Skeletal muscle tissue (tissue), 4 donors: ENCODE measurements around the gene CCL22. TPM values are rescaled to one million over a fixed set of nuclear protein-coding genes. Genes with fewer than 3 reads are reported as not detected.
A peak's percentile ranks its signal among the peaks of the same experiment; 100 is the strongest.
"Not testable (repeated sequence)": the region's sequence is repeated elsewhere in the genome, so short reads cannot be mapped to it uniquely, and the experiment has no call there.

ENCODE experiments used
- H3K27ac ChIP-seq: one replicate; pipeline ENCODE4 v1.7.0; 2013; ENCODE audit warnings: mild to moderate bottlenecking, low read depth, low read length, inconsistent platforms
- H3K27me3 ChIP-seq, 3 donors: one replicate each; pipeline ENCODE4 v1.7.0; 2013; ENCODE audit warnings: low read length in 3 of 3; ENCODE audit not compliant: control insufficient read depth in 3 of 3, insufficient read depth in 3 of 3
- H3K36me3 ChIP-seq, 3 donors: one replicate each; pipeline ENCODE4 v1.7.0; 2013; ENCODE audit warnings: low read length in 3 of 3; ENCODE audit not compliant: control insufficient read depth in 3 of 3, insufficient read depth in 3 of 3
- H3K4me1 ChIP-seq, 3 donors: one replicate each; pipeline ENCODE4 v1.7.0; 2013; ENCODE audit warnings: low read length in 3 of 3, mild to moderate bottlenecking in 3 of 3; ENCODE audit not compliant: control insufficient read depth in 3 of 3, insufficient read depth in 3 of 3
- H3K4me3 ChIP-seq, 3 donors: one replicate each; pipeline ENCODE4 v1.7.0; 2013; ENCODE audit warnings: low read length in 3 of 3
- H3K9ac ChIP-seq, 3 donors: one replicate each; pipeline ENCODE4 v1.7.0; 2013; ENCODE audit warnings: low read length in 3 of 3, mild to moderate bottlenecking in 3 of 3, moderate library complexity in 2 of 3, low read depth in 1 of 3
- H3K9me3 ChIP-seq, 3 donors: one replicate each; pipeline ENCODE4 v1.7.0; 2013; ENCODE audit warnings: low read length in 3 of 3; ENCODE audit not compliant: control insufficient read depth in 3 of 3
- total RNA-seq: library from RNA; depleted of rRNA; stranded (reverse); fragments of >200 nt; gene quantifications from one replicate; pipeline ENCODE4 v1.2.3, GENCODE V29; 2014
- donor health status: Osteomylitis.

CCL22 gene
- total RNA-seq, 1 donor from 2014 or later: not detected

- Histone ChIP-seq H3K4me1 (peaks cover 0 to 14% (median 6%) of the 10 kb centered on the region in 3 donors), H3K4me3 (peak overlapping the region; percentile 54 to 68 (median 64)), H3K27ac (peak overlapping the region; percentile 71), H3K36me3 (no peaks in the 10 kb centered on the region), H3K9me3 (no peaks in the 10 kb centered on the region), H3K9ac (peak overlapping the region; percentile 69 to 76 (median 74)), H3K27me3 (peaks cover 7 to 15% (median 12%) of the 10 kb centered on the region in 3 donors)
Observed at GRCh38 chr16:57373117-57373947, 14.7 kb downstream of the CCL22 start.

GRCh38 chr16:57374067-57374534 lies 15.5 kb downstream of the CCL22 start:
- Histone ChIP-seq H3K36me3 (no peaks in the 10 kb centered on the region), H3K27me3 (peaks cover 7 to 15% (median 12%) of the 10 kb centered on the region in 3 donors), H3K27ac (no peak overlapping the region), H3K4me3 (peak overlapping the region; percentile 54 to 68 (median 64)), H3K4me1 (peaks cover 0 to 14% (median 6%) of the 10 kb centered on the region in 3 donors), H3K9me3 (no peaks in the 10 kb centered on the region), H3K9ac (peak overlapping the region in 2 of 3 donors; percentile 27 to 66)

GRCh38 chr16:57374925-57375465 lies 16.4 kb downstream of the CCL22 start:
- H3K4me3 ChIP-seq, H3K27ac ChIP-seq, H3K9me3 ChIP-seq, H3K36me3 ChIP-seq, H3K9ac ChIP-seq: not testable (repeated sequence)
- peaks cover 7 to 15% (median 12%) of the 10 kb centered on the region in 3 donors for H3K27me3 ChIP-seq
- peaks cover 0 to 18% (median 6%) of the 10 kb centered on the region in 3 donors for H3K4me1 ChIP-seq

- peaks cover 2 to 22% (median 10%) of the 10 kb centered on the region in 3 donors for H3K4me1 ChIP-seq
- no peak overlapping the region for H3K9ac ChIP-seq
- H3K27ac ChIP-seq: no peak overlapping the region
- peaks cover 7 to 15% (median 12%) of the 10 kb centered on the region in 3 donors for H3K27me3 ChIP-seq
- no peaks in the 10 kb centered on the region for H3K9me3 ChIP-seq
- no peaks in the 10 kb centered on the region for H3K36me3 ChIP-seq
- H3K4me3 ChIP-seq: no peak overlapping the region
Observed at GRCh38 chr16:57376313-57376818, 17.8 kb downstream of the CCL22 start.

GRCh38 chr16:57377080-57377841 lies 18.7 kb downstream of the CCL22 start:
- H3K9ac ChIP-seq: no peak overlapping the region
- H3K36me3 ChIP-seq: no peaks in the 10 kb centered on the region
- peaks cover 7 to 12% (median 12%) of the 10 kb centered on the region in 3 donors for H3K27me3 ChIP-seq
- H3K27ac ChIP-seq: no peak overlapping the region
- no peak overlapping the region for H3K4me3 ChIP-seq
- H3K9me3 ChIP-seq: no peaks in the 10 kb centered on the region
- peaks cover 2 to 16% (median 10%) of the 10 kb centered on the region in 3 donors for H3K4me1 ChIP-seq

GRCh38 chr16:57379579-57379978 lies 21.0 kb downstream of the CCL22 start:
- H3K4me1 ChIP-seq: peaks cover 2 to 20% (median 9%) of the 10 kb centered on the region in 3 donors
- no peak overlapping the region for H3K4me3 ChIP-seq
- H3K9me3 ChIP-seq: no peaks in the 10 kb centered on the region
- H3K9ac ChIP-seq: peak overlapping the region in 1 of 3 donors; percentile 3
- H3K36me3 ChIP-seq: no peaks in the 10 kb centered on the region
- H3K27ac ChIP-seq: no peak overlapping the region
- H3K27me3 ChIP-seq: no peaks in the 10 kb centered on the region

GRCh38 chr16:57380671-57381462 lies 22.3 kb downstream of the CCL22 start:
- H3K27me3 ChIP-seq: no peaks in the 10 kb centered on the region
- no peak overlapping the region for H3K4me3 ChIP-seq
- peaks cover 2 to 21% (median 11%) of the 10 kb centered on the region in 3 donors for H3K4me1 ChIP-seq
- H3K9ac ChIP-seq: no peak overlapping the region
- H3K27ac ChIP-seq: no peak overlapping the region
- no peaks in the 10 kb centered on the region for H3K36me3 ChIP-seq
- no peaks in the 10 kb centered on the region for H3K9me3 ChIP-seq

- Histone ChIP-seq H3K36me3 (no peaks in the 10 kb centered on the region), H3K9ac (no peak overlapping the region), H3K27me3 (no peaks in the 10 kb centered on the region), H3K27ac (no peak overlapping the region), H3K4me3 (no peak overlapping the region), H3K4me1 (peaks cover 8 to 26% (median 18%) of the 10 kb centered on the region in 3 donors), H3K9me3 (no peaks in the 10 kb centered on the region)
Observed at GRCh38 chr16:57381791-57382534, 23.4 kb downstream of the CCL22 start.
